Upper lobe of left lung (tissue), 6 donors: ENCODE measurements around the gene PSMA8. TPM values are rescaled to one million over a fixed set of nuclear protein-coding genes. Genes with fewer than 3 reads are reported as not detected.

Experiments
- ATAC-seq, 2 donors: fragments of 200-7000 bp; cut with Tn5 transposase; one replicate each; pipeline ENCODE4 v1.9.1; 2022; ENCODE audit warnings: mild to moderate bottlenecking in 2 of 2, moderate library complexity in 2 of 2; ENCODE audit not compliant: low FRiP score in 2 of 2
- DNase-seq, 2 donors: peaks; one replicate each; pipeline ENCODE4 v3.0.0-alpha.2; 2019 to 2020
- H3K27ac ChIP-seq, 4 donors: fragments of 200-600 bp; sonication (generic); one replicate each; pipeline ENCODE4 v1.5.1; 2016 to 2019
- H3K27me3 ChIP-seq, 4 donors: fragments of 200-600 bp; sonication (generic); one replicate each; pipeline ENCODE4 v1.5.1; 2017 to 2019
- H3K36me3 ChIP-seq, 4 donors: fragments of 200-600 bp; sonication (generic); one replicate each; pipeline ENCODE4 v1.5.1; 2016 to 2019
- H3K4me1 ChIP-seq, 4 donors: fragments of 200-600 bp; sonication (generic); one replicate each; pipeline ENCODE4 v1.5.1; 2018 to 2019
- H3K4me3 ChIP-seq, 4 donors: fragments of 200-600 bp; sonication (generic); one replicate each; pipeline ENCODE4 v1.5.1; 2017 to 2019; ENCODE audit warnings: mild to moderate bottlenecking in 2 of 4, moderate library complexity in 1 of 4
- H3K9me3 ChIP-seq, 4 donors: fragments of 200-600 bp; sonication (generic); one replicate each; pipeline ENCODE4 v1.5.1; 2018 to 2019
- CTCF ChIP-seq, 6 experiments: fragments of 450-650 bp in 4 of 6; fragments of 200-600 bp in 2 of 6; sonication (generic) in 2 of 6; IDR thresholded peaks; one replicate each; pipeline ENCODE4 v1.5.1; 2016 to 2019; ENCODE audit warnings: antibody characterized with exemption in 6 of 6
- EP300 ChIP-seq, 4 donors: sonication (generic); formaldehyde crosslinking; IDR thresholded peaks; one replicate each; pipeline ENCODE4 v1.5.1; 2017; ENCODE audit warnings: antibody characterized with exemption in 4 of 4, control low read depth in 2 of 4
- POLR2A ChIP-seq, 4 donors: fragments of 450-650 bp; IDR thresholded peaks; one replicate each; pipeline ENCODE4 v1.5.1; 2016 to 2017; ENCODE audit warnings: antibody characterized with exemption in 4 of 4, mild to moderate bottlenecking in 2 of 4
- POLR2AphosphoS5 ChIP-seq, 2 donors: sonication (generic); formaldehyde crosslinking; IDR thresholded peaks; one replicate each; pipeline ENCODE4 v1.5.1; 2017; ENCODE audit warnings: antibody characterized with exemption in 2 of 2
- WGBS, 2 donors: methylation state at CpG; one replicate each; pipeline ENCODE4 v1.1.5; 2017 to 2018; 5-methylcytosine and 5-hydroxymethylcytosine counted together
- total RNA-seq, 6 donors: library from RNA; depleted of rRNA in 4 of 6; stranded (reverse); fragments of >200 nt in 4 of 6; gene quantifications; one replicate each; pipeline versions ENCODE4 v1.1.0 to v1.2.1, GENCODE V29; 2016 to 2021
- donor health status: DM: no; HTN: no; CAD: no; lungs with moderate emphysema.
- donor health status: DM: no; HTN: yes; CAD: no; lungs with severe emphysema.

Gene PSMA8
- 1 to 10 TPM in 1 of 6 donors, not detected in 5; 1.3 TPM for total RNA-seq

GRCh38 chr18:26133652-26134051, at the start of gene PSMA8:
Gene PSMA8 (plus strand): TSS chr18:26133869. CDS start chr18:26133966, 97 bp downstream.
- no peaks in the 10 kb centered on the region for H3K36me3 ChIP-seq
- peak within 1 kb of the TSS in 1 of 4 donors; percentile 5 for H3K4me3 ChIP-seq
- no peak within 1 kb of the TSS for H3K27ac ChIP-seq
- no peaks in the 10 kb centered on the region for H3K4me1 ChIP-seq
- no peak for TF ChIP-seq CTCF (IDR thresholded peaks at IDR 0.05)
- no peak for TF ChIP-seq POLR2A (IDR thresholded peaks at IDR 0.05)
- TF ChIP-seq POLR2AphosphoS5 (IDR thresholded peaks at IDR 0.05): no peak
- no peak for TF ChIP-seq EP300 (IDR thresholded peaks at IDR 0.05)
- ATAC-seq (peak; percentile 11 to 36), DNase-seq (peak in 1 of 2 donors; percentile 85)
- H3K9me3 ChIP-seq: no peaks in the 10 kb centered on the region
- no peaks in the 10 kb centered on the region for H3K27me3 ChIP-seq
- WGBS, 2 donors: 62 to 68% methylated on average over 31 of the region's 31 CpGs

- H3K27ac ChIP-seq: no peak overlapping the region
- H3K9me3 ChIP-seq: no peaks in the 10 kb centered on the region
- peaks cover 0 to 56% (median 8%) of the 10 kb centered on the region in 4 donors for H3K36me3 ChIP-seq
- 88 to 96% methylated on average over 5 of the region's 5 CpGs for WGBS, 2 donors
- H3K4me1 ChIP-seq: peaks cover 12 to 21% (median 17%) of the 10 kb centered on the region in 4 donors
- TF ChIP-seq POLR2AphosphoS5 (IDR thresholded peaks at IDR 0.05): no peak
- DNase-seq: no peak
- no peaks in the 10 kb centered on the region for H3K27me3 ChIP-seq
- ATAC-seq: no peak
- H3K4me3 ChIP-seq: no peak overlapping the region
Observed at GRCh38 chr18:26085056-26085455, 48.6 kb upstream of the PSMA8 start.

- Histone ChIP-seq H3K9me3 (no peaks in the 10 kb centered on the region), H3K4me3 (no peak overlapping the region), H3K27me3 (no peaks in the 10 kb centered on the region), H3K36me3 (peaks cover 0 to 47% (median 6%) of the 10 kb centered on the region in 4 donors), H3K27ac (no peak overlapping the region), H3K4me1 (peaks cover 16 to 26% (median 18%) of the 10 kb centered on the region in 4 donors)
- TF ChIP-seq CTCF (IDR thresholded peaks at IDR 0.05): no peak
- TF ChIP-seq POLR2A (IDR thresholded peaks at IDR 0.05): no peak
- no peak for TF ChIP-seq EP300 (IDR thresholded peaks at IDR 0.05)
- TF ChIP-seq POLR2AphosphoS5 (IDR thresholded peaks at IDR 0.05): no peak
- ATAC-seq (no peak), DNase-seq (no peak)
- 86 to 98% methylated on average over 6 of the region's 6 CpGs for WGBS, 2 donors
Observed at GRCh38 chr18:26086959-26087358, 46.7 kb upstream of the PSMA8 start.

GRCh38 chr18:26088487-26088886, 45.2 kb upstream of the PSMA8 start:
- no peak for DNase-seq
- Histone ChIP-seq H3K36me3 (peaks cover 0 to 32% (median 5%) of the 10 kb centered on the region in 4 donors), H3K27ac (no peak overlapping the region), H3K9me3 (no peaks in the 10 kb centered on the region), H3K4me1 (peaks cover 16 to 26% (median 18%) of the 10 kb centered on the region in 4 donors), H3K27me3 (no peaks in the 10 kb centered on the region), H3K4me3 (peak overlapping the region in 1 of 4 donors; percentile 76)
- WGBS, 2 donors: 24 to 37% methylated on average over 3 of the region's 3 CpGs
- no peak for ATAC-seq
- TF ChIP-seq EP300 (IDR thresholded peaks at IDR 0.05): no peak
- no peak for TF ChIP-seq POLR2AphosphoS5 (IDR thresholded peaks at IDR 0.05)
- no peak for TF ChIP-seq POLR2A (IDR thresholded peaks at IDR 0.05)
- no peak for TF ChIP-seq CTCF (IDR thresholded peaks at IDR 0.05)

GRCh38 chr18:26089293-26090129, 44.2 kb upstream of the PSMA8 start:
- ATAC-seq (no peak), DNase-seq (no peak)
- Histone ChIP-seq H3K36me3 (peaks cover 0 to 21% (median 5%) of the 10 kb centered on the region in 4 donors), H3K4me3 (peak overlapping the region; percentile 69 to 96 (median 77)), H3K27ac (peak overlapping the region; percentile 95 to 99 (median 98)), H3K9me3 (no peaks in the 10 kb centered on the region), H3K27me3 (no peaks in the 10 kb centered on the region), H3K4me1 (peaks cover 16 to 26% (median 18%) of the 10 kb centered on the region in 4 donors)
- TF ChIP-seq CTCF (IDR thresholded peaks at IDR 0.05): no peak
- TF ChIP-seq POLR2AphosphoS5 (IDR thresholded peaks at IDR 0.05): no peak
- TF ChIP-seq EP300 (IDR thresholded peaks at IDR 0.05): no peak
- no peak for TF ChIP-seq POLR2A (IDR thresholded peaks at IDR 0.05)
- WGBS, 2 donors: 1 to 5% methylated on average over 16 to 23 of the region's 35 CpGs
